GM12878 (cell line): ENCODE results near the gene RSPRY1.

ENCODE experiments used
- HDAC2 ChIP-seq: fragments of 200-600 bp; sonication (generic); IDR thresholded peaks from 2 replicates; pipeline ENCODE4 v1.6.1; 2017
- HDGF ChIP-seq: fragments of 450-650 bp; IDR thresholded peaks from 2 replicates; pipeline ENCODE4 v1.6.1; 2016; ENCODE audit warnings: antibody characterized with exemption
- LARP7 ChIP-seq: fragments of 450-650 bp; IDR thresholded peaks from 2 replicates; pipeline ENCODE4 v1.6.1; 2017; ENCODE audit warnings: mild to moderate bottlenecking
- POLR2A ChIP-seq: IDR thresholded peaks from 2 replicates; pipeline ENCODE4 v1.6.1; 2011; ENCODE audit warnings: low read depth, mild to moderate bottlenecking, low read length
- POLR2AphosphoS5 ChIP-seq: IDR thresholded peaks from 2 replicates; pipeline ENCODE4 v1.6.1; 2011; ENCODE audit warnings: mild to moderate bottlenecking, low read length, inconsistent platforms
- RAD21 ChIP-seq: IDR thresholded peaks from 2 replicates; pipeline ENCODE4 v1.6.1; 2011; ENCODE audit warnings: mild to moderate bottlenecking, low read depth, low read length, moderate library complexity; ENCODE audit not compliant: insufficient read depth
- SMC3 ChIP-seq: IDR thresholded peaks from 2 replicates; pipeline ENCODE4 v1.6.1; 2011; ENCODE audit warnings: low read length, improper control_type of control experiment, borderline replicate concordance
- YY1 ChIP-seq: IDR thresholded peaks from 2 replicates; pipeline ENCODE4 v1.6.1; 2011; ENCODE audit warnings: low read depth, mild to moderate bottlenecking, low read length
- TF ChIP-seq, protein P1 (sequence below): fragments of 450-650 bp; formaldehyde crosslinking; IDR thresholded peaks from 2 replicates; pipeline ENCODE4 v1.4.0; 2022; ENCODE audit warnings: mild to moderate bottlenecking, moderate library complexity
- TF ChIP-seq, protein P2 (sequence below), 3 experiments: IDR thresholded peaks in 2 of 3; conservative IDR thresholded peaks in 1 of 3; 2 replicates each; pipeline ENCODE4 v1.5.1; 2011; ENCODE audit warnings: low read depth in 3 of 3, low read length in 3 of 3, mild to moderate bottlenecking in 3 of 3, control low read depth in 2 of 3, moderate library complexity in 2 of 3, inconsistent platforms in 1 of 3, mixed read lengths in 1 of 3; ENCODE audit not compliant: control insufficient read depth in 2 of 3, insufficient read depth in 1 of 3; ENCODE audit errors: extremely low read depth in 1 of 3
- TF ChIP-seq, protein P3 (sequence below): IDR thresholded peaks from 2 replicates; pipeline ENCODE4 v1.6.1; 2011; ENCODE audit warnings: borderline replicate concordance, low read depth, mild to moderate bottlenecking, moderate library complexity, mixed read lengths, low read length; ENCODE audit not compliant: insufficient read depth; ENCODE audit errors: extremely low read length

DNA sequence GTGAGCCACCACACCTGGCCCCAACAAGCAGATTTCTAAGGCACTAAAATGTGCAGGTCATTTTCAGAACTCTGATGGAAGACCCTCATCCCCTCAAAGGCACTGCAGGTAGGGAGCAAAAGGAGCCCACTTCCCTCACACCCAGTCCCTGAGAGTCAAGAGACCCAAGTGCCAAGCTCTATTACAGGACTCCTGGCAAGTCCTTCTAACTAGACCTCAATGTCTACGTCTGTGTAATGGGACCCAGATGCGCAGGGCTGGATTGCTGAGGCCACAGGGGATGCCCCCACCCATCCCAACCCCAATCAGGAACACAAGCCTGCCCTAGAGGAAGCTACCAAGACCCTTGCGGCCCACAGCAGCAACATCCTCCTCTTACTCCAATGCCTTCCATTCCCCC lies 95.7 kb downstream of the RSPRY1 start:
- no peak for TF ChIP-seq POLR2AphosphoS5
- TF ChIP-seq, protein P1, sequence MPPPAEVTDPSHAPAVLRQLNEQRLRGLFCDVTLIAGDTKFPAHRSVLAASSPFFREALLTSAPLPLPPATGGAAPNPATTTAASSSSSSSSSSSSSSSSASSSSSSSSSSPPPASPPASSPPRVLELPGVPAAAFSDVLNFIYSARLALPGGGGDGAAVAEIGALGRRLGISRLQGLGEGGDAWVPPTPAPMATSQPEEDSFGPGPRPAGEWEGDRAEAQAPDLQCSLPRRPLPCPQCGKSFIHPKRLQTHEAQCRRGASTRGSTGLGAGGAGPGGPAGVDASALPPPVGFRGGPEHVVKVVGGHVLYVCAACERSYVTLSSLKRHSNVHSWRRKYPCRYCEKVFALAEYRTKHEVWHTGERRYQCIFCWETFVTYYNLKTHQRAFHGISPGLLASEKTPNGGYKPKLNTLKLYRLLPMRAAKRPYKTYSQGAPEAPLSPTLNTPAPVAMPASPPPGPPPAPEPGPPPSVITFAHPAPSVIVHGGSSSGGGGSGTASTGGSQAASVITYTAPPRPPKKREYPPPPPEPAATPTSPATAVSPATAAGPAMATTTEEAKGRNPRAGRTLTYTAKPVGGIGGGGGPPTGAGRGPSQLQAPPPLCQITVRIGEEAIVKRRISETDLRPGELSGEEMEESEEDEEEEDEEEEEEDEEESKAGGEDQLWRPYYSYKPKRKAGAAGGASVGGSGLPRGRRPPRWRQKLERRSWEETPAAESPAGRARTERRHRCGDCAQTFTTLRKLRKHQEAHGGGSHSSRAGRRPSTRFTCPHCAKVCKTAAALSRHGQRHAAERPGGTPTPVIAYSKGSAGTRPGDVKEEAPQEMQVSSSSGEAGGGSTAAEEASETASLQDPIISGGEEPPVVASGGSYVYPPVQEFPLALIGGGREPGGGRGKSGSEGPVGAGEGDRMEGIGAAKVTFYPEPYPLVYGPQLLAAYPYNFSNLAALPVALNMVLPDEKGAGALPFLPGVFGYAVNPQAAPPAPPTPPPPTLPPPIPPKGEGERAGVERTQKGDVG, result no peak
- no peak for TF ChIP-seq SMC3
- no peak for TF ChIP-seq POLR2A
- no peak for TF ChIP-seq RAD21
- TF ChIP-seq, protein P2, sequence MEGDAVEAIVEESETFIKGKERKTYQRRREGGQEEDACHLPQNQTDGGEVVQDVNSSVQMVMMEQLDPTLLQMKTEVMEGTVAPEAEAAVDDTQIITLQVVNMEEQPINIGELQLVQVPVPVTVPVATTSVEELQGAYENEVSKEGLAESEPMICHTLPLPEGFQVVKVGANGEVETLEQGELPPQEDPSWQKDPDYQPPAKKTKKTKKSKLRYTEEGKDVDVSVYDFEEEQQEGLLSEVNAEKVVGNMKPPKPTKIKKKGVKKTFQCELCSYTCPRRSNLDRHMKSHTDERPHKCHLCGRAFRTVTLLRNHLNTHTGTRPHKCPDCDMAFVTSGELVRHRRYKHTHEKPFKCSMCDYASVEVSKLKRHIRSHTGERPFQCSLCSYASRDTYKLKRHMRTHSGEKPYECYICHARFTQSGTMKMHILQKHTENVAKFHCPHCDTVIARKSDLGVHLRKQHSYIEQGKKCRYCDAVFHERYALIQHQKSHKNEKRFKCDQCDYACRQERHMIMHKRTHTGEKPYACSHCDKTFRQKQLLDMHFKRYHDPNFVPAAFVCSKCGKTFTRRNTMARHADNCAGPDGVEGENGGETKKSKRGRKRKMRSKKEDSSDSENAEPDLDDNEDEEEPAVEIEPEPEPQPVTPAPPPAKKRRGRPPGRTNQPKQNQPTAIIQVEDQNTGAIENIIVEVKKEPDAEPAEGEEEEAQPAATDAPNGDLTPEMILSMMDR (IDR thresholded peaks at IDR 0.05 in 2 of 3, conservative IDR thresholded peaks at IDR 0.05 in 1 of 3; ENCODE audit: control insufficient read depth in 2 of 3, extremely low read depth in 1 of 3, insufficient read depth in 1 of 3, low read depth in 3 of 3, low read length in 3 of 3), result no peak
- no peak for TF ChIP-seq HDGF
- TF ChIP-seq LARP7, result no peak
- TF ChIP-seq, protein P3, sequence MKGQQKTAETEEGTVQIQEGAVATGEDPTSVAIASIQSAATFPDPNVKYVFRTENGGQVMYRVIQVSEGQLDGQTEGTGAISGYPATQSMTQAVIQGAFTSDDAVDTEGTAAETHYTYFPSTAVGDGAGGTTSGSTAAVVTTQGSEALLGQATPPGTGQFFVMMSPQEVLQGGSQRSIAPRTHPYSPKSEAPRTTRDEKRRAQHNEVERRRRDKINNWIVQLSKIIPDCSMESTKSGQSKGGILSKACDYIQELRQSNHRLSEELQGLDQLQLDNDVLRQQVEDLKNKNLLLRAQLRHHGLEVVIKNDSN, result no peak
- no peak for TF ChIP-seq YY1
- TF ChIP-seq HDAC2, result no peak
